Measurements from ENCODE around the gene RDH5. TPM values are rescaled to one million over a fixed set of nuclear protein-coding genes. Genes with fewer than 3 reads are reported as not detected.

RDH5 gene, protein sequence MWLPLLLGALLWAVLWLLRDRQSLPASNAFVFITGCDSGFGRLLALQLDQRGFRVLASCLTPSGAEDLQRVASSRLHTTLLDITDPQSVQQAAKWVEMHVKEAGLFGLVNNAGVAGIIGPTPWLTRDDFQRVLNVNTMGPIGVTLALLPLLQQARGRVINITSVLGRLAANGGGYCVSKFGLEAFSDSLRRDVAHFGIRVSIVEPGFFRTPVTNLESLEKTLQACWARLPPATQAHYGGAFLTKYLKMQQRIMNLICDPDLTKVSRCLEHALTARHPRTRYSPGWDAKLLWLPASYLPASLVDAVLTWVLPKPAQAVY
- total RNA-seq = 9.7 to 11.2 TPM (median 11.2 TPM) in 3 replicates

DNA sequence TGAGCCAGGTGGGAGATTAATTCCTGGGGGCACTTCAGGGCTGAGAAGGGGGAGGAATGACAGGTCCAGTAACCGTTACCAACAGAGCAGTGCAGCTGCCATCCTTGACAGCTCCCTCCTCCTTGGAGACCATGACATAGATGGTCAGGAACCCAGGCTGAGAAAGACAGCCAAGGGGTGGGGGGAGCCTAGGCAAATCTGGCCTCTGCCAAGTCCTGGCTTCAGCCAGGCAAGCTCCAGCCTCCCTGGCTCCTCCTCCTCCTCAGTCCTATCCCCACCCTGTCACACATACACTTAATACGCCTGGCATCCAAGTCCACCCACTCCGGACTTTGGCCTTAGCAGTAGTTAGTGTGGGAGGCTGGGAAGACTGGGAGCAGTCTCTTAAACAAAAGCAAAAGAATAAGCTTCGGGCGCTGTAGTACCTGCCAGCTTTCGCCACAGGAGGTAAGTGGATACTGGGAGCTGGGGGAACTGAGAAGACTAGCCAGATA, at the start of gene RDH5:
RDH5 (plus strand) TSS at position 323 of the 494 bp plus-strand sequence. CDS start 792 bp downstream, outside the sequence.
- peaks cover 4% of the 10 kb centered on the region for H3K27me3 Mint-ChIP-seq (ENCODE audit: low read depth)
- H3K4me3 Mint-ChIP-seq = no peak within 1 kb of the TSS
- no peak within 1 kb of the TSS for H3K27ac Mint-ChIP-seq
- no peaks in the 10 kb centered on the region for H3K9me3 Mint-ChIP-seq
- H3K4me1 Mint-ChIP-seq = peaks cover 35% of the 10 kb centered on the region
- peaks cover 5% of the 10 kb centered on the region for H3K36me3 Mint-ChIP-seq
- no peak for DNase-seq (ENCODE audit: low spot score in 2 of 2, unreplicated experiment in 2 of 2)
- TF ChIP-seq, protein P1, sequence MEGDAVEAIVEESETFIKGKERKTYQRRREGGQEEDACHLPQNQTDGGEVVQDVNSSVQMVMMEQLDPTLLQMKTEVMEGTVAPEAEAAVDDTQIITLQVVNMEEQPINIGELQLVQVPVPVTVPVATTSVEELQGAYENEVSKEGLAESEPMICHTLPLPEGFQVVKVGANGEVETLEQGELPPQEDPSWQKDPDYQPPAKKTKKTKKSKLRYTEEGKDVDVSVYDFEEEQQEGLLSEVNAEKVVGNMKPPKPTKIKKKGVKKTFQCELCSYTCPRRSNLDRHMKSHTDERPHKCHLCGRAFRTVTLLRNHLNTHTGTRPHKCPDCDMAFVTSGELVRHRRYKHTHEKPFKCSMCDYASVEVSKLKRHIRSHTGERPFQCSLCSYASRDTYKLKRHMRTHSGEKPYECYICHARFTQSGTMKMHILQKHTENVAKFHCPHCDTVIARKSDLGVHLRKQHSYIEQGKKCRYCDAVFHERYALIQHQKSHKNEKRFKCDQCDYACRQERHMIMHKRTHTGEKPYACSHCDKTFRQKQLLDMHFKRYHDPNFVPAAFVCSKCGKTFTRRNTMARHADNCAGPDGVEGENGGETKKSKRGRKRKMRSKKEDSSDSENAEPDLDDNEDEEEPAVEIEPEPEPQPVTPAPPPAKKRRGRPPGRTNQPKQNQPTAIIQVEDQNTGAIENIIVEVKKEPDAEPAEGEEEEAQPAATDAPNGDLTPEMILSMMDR (IDR thresholded peaks at IDR 0.05; ENCODE audit: unreplicated experiment) = no peak

DNA sequence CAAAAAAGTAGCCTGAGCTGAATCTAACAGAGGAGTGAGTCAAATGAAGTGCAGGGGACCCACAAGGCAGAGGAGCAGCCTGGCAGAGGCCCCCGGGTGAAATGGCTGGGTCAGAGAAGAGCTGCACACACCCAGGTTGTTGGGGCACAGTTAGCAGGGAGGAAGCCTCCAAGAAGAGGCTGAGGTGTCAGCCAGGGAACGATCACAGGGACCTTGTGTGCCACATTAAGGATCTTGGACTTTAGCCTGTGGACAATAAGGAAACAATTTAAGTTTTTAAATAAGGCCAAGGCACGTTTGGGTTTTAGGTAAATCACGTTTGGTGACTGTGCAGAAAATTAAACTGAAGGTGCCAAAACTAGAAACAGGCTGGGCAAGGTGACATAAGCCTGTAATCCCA, 48.4 kb upstream of the RDH5 start:
- Mint-ChIP-seq H3K4me1 (no peaks in the 10 kb centered on the region), H3K4me3 (no peak overlapping the region), H3K9me3 (no peaks in the 10 kb centered on the region), H3K27ac (no peak overlapping the region), H3K36me3 (no peaks in the 10 kb centered on the region), H3K27me3 (ENCODE audit: low read depth) (peaks cover 25% of the 10 kb centered on the region)
- TF ChIP-seq, protein P1 (IDR thresholded peaks at IDR 0.05; ENCODE audit: unreplicated experiment) = no peak
- DNase-seq (ENCODE audit: low spot score in 2 of 2, unreplicated experiment in 2 of 2) = no peak

DNA sequence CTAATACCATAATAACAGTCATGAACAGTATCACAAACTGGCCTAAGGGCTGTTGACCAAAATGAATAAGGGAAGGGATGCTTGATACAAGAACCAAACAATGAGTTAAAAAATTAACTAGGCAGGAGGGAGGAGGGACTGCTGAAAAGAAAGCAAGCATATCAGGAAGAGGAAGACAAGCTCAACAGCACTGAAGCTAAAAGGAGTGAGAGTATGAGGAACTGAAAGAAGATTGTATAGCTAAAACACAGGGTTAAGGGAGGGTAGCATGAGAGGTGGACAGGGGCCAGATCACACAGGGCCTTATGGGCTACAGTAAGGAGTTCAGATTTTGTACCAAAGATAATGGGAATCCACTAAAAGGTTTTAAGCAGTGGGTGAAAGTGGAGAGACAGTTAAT, 46.6 kb upstream of the RDH5 start:
- DNase-seq (ENCODE audit: low spot score in 2 of 2, unreplicated experiment in 2 of 2) = no peak
- no peaks in the 10 kb centered on the region for H3K9me3 Mint-ChIP-seq
- TF ChIP-seq, protein P1 (IDR thresholded peaks at IDR 0.05; ENCODE audit: unreplicated experiment) = no peak
- no peaks in the 10 kb centered on the region for H3K36me3 Mint-ChIP-seq
- H3K4me1 Mint-ChIP-seq = no peaks in the 10 kb centered on the region
- H3K4me3 Mint-ChIP-seq = no peak overlapping the region
- H3K27ac Mint-ChIP-seq = no peak overlapping the region
- peaks cover 25% of the 10 kb centered on the region for H3K27me3 Mint-ChIP-seq (ENCODE audit: low read depth)

DNA sequence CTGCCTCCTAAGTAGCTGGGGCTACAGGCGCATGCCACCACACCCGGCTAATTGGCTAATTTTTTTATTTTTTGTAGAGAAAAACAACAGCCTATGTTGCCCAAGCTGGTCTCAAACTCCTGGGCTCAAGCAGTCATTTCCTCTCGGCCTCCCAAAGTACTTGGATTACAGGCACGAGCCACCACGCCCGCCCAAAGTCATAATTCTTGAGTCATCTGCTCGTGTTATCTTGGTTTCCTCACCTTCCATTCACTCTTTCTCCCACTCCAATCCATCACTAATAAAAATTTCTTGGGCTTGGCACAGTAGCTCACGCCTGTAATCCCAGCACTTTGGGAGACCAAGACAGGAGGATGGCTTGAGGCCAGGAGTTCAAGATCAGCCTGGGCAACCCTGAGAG, 44.5 kb upstream of the RDH5 start:
- DNase-seq (ENCODE audit: low spot score in 2 of 2, unreplicated experiment in 2 of 2) = no peak
- Mint-ChIP-seq H3K9me3 (no peaks in the 10 kb centered on the region), H3K36me3 (no peaks in the 10 kb centered on the region), H3K27me3 (ENCODE audit: low read depth) (peaks cover 39% of the 10 kb centered on the region), H3K27ac (no peak overlapping the region), H3K4me1 (no peaks in the 10 kb centered on the region), H3K4me3 (no peak overlapping the region)
- TF ChIP-seq, protein P1 (IDR thresholded peaks at IDR 0.05; ENCODE audit: unreplicated experiment) = no peak

DNA sequence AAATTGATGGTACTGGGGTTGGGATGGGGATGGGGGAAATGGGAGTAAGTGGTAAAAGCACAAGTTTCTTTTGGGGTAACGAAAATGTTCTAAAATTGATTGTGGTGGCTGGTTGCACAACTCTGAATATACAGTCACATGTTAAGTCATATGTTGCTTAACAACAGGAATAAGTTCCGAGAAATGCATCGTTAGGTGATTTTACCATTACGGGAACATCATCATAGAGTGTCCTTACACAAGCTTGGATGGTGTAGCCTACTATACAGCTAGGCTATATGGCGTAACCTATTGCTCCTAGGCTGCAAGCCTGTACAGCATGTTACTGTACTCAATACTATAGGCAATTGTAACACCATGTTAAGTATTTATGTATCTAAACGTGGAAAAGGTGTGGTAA, 43.5 kb upstream of the RDH5 start:
- Mint-ChIP-seq H3K36me3 (no peaks in the 10 kb centered on the region), H3K4me1 (peaks cover 7% of the 10 kb centered on the region), H3K4me3 (no peak overlapping the region), H3K9me3 (no peaks in the 10 kb centered on the region), H3K27ac (no peak overlapping the region), H3K27me3 (ENCODE audit: low read depth) (peaks cover 47% of the 10 kb centered on the region)
- TF ChIP-seq, protein P1 (IDR thresholded peaks at IDR 0.05; ENCODE audit: unreplicated experiment) = no peak
- DNase-seq (ENCODE audit: low spot score in 2 of 2, unreplicated experiment in 2 of 2) = no peak
